HG02981 (cell line): Measurements from ENCODE around the gene PIN1.

Source experiments
- ATAC-seq: cut with Tn5 transposase; IDR thresholded peaks from one replicate; pipeline ENCODE4 v1.9.1; 2021; ENCODE audit warnings: mild to moderate bottlenecking, moderate library complexity; ENCODE audit not compliant: unreplicated experiment

The PIN1 gene

DNA sequence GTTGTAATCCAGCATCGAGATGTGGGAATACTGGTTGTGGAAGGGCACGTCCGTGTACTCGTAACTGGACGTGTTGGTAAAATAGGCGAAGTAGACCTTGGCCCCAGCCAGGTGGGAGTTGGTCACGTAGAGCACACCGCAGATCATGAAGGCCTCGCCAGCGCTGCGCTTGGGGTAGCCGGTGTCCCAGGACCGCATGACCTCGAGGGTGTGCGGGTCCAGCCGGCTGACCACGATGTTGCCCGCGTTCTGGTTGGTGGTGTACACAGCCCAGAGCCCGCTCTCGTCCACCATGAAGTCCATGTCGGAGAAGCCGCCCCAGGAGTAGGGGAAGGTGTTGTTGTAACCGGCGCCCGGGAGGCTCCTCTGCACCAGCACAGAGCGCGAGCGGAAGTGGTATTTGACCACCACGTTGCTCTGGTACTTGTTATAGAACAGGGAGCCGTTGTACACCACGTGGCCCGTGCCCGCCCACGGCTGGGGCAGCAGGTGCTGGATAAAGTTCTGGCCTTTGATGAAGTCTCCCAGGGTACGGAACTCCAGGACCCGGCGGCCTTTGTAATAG lies 19.2 kb downstream of the PIN1 start:
- no peak for ATAC-seq

DNA sequence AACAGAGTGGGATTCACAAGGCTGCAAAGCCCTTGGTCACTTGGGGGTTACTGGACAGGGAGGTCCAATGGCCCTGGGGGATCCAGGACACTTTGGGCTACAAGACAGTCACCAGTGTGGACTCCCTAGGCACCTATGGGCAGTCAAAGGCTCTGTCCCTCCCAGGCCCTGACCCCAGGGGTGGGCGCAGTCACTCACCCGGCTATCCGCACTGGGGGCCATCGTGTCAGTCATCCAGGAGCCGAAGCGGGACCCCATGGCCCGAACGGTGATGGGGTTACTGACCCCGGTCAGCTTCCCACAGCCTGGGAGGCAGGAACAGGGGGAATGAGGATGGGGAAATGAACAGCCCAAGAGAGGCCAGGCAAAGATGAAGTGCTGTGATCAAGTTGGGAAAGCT lies 21.5 kb downstream of the PIN1 start:
- ATAC-seq = no peak

DNA sequence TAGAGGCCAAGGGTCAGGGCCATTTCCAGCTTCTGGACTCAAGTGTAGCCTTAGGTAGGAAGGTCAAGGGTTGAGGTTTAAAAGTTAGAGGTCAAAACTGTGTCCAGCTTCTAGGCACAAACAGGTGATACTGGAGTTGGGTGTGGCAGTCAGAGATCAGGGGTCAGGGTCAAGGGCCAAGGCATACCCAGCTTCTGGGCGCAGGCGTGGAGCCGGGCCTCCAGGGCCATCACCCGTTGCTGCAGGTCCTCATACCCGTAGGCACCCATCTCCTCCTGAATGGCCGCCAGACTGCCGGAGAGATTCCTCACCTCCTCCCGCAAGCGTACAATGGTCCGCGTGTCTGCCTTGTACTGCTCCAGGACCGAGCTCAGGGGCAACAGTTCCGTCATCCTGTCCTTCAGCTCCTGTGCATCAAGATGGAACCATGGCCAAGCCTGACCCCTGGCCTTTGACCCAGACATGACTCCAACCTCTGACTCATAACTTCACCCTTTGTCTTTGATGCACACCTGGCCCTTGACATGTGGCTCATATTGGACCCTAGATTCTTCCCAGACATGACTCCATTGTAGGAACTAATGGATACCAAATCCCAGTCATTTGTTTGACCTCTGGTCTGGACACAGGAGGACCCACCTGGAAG lies 22.1 kb downstream of the PIN1 start:
- ATAC-seq = no peak

DNA sequence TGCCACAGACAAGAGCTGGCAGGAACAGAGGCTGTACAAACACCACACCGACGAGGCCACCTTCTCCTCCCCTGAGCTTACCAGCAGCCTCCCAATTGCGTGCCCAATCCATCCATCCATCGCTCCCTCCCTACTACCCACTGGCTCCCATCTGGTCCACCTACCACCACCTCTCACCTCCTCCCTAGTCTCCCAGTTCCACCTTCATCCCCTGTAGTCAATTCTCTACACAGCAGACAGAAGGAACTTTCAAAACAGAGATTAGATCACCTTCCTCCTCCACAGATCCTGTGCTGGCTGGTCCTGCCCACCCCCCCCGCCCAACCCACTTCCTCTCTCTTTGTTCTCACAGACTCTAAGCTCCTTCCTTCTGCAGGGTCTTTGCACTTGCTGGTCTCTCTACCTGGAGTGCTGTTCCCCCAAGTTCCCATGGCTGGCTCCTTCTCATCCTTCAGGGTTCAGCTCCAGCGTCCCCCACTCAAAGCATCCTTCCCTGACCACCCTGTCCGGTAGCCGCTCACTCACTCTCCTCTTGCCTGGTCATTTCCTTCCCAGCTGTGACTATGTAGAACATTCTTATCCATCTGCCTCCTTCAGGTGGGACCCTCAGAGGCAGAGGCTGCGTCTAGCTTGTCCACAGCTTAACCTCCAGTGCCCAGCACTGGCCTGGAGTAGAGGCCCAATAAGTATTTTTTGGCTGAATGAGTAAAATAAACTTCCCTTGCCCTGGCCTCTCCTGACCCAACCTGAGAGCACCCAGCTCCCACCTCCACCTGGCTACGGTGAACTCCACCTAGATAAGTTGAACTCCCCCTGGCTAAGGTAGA lies 23.0 kb downstream of the PIN1 start:
- ATAC-seq = no peak

DNA sequence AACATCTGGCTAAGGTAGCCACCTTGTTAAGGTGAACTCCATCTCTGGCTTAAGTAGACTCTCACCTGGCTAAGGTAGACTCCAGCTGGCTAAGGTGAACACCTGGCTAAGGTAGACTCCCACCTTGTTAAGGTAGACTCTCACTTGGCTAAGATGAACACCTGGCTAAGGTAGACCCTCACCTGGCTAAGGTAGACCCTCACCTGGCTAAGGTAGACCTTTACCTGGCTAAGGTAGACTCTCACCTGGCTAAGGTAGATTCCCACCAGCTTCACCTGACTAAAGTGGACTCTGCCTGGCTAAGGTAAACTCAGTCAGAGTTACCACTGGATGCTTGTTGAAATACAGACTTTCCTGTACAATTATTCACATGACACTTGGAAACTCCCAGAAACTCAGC lies 23.6 kb downstream of the PIN1 start:
- ATAC-seq = no peak

DNA sequence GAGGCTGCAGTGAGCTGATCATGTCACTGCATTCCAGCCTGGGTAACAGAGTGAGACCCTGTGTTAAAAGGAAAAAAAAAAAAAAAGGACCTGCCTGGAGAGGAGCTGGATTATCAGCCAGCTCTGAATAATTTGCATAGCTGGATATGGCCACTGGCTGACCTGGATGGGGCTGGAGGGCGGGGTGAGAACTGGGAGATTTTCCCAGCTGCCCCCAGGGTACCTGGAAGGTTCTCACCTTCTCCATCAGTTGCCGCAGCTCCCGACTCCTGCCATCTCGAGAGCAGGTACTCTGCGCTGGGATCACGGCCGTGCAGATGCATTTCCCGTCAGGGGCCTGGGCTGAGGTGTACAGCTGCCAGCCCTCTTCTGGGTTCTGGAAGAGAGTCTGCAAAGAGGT lies 25.3 kb downstream of the PIN1 start:
- ATAC-seq = no peak

DNA sequence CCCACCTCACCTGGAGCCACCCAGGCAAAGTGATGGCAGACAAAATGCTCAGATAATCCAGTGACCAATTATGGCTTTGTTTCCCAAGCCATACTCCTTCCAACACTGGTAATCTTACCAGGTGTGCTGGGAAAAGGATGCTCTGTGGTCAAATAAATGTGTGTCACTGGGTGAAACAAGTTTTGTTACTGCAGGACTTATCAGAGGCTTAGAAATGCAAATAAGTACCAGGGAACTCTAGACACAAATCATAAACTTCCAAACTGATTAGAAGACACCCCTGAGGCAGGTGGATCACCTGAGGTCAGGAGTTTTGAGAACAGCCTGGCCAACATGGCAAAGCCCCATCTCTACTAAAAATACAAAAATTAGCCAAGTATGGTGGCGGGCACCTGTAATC lies 26.4 kb downstream of the PIN1 start:
- ATAC-seq = no peak

DNA sequence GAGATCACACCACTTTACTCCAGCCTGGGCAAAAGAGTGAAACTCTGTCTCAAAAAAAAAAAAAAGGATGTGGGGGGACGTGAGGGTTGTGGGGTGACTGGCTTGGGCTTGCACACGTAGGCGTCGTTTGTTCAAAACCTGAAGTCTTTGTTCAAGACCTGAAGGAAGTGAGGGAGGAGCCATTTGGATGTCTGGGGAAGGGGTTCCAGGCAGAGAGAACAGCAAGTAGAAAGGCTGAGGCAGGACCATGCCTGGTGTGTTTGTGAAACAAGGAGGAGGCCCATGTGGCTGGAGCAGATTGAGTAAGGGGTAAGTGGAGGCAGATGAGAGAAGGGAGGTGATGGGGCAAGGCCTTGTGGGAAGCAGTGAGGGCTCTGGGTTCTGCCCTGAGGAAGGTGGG lies 27.8 kb downstream of the PIN1 start:
- ATAC-seq = no peak

DNA sequence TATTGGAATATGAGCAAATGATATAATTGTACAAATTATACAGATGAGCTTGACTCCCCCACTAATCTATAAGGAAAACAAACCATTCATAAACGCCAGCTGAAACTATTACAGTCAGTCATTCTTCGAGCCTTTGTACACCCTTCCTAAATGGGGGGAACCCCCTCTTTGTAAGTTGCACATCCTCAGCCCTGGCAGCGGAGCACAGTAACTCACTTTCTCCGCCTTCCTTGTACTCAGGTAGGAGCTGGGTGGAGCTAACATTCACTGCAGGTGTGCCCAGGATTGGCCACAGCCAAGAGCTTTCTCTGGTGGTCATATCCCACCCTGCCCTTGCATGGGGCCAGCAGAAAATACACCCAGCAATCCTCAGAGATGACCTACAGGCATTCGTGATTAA lies 28.6 kb downstream of the PIN1 start:
- no peak for ATAC-seq

DNA sequence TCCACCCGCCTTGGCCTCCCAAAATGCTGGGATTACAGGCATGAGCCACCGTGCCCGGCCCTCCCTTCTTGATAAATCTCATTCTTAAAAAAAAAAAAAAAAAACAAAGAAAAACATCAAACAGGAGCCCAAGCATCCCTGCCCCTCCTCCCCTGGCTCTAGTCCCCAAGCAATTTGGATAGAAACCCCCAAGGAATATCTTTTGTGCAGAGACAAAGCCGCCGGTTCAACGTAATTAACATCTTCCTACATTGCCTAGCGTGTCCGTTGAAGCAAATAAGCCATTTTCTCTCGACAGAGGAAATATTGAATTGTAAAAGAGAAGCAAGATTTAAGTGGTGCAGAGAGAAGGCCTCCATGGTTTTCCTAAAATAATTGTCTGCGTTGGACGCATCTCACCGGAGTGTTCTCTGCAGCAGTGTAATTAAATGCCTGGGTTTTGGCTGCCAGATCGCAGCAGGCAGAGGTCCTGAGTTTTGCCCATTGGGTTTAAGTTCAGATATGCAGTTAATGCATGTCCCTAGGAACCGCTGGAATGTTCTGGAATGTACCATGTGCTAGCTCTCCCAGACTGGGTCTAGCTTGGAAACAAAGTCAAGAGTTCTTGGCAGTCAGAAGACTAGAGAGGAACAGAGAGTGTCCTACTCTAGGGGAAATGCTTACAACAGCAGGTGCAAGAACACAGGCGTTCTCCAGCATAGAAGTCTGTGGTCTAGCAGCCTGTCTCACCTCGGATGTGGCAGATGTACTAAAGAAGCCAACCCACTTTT lies 30.8 kb downstream of the PIN1 start:
- no peak for ATAC-seq

DNA sequence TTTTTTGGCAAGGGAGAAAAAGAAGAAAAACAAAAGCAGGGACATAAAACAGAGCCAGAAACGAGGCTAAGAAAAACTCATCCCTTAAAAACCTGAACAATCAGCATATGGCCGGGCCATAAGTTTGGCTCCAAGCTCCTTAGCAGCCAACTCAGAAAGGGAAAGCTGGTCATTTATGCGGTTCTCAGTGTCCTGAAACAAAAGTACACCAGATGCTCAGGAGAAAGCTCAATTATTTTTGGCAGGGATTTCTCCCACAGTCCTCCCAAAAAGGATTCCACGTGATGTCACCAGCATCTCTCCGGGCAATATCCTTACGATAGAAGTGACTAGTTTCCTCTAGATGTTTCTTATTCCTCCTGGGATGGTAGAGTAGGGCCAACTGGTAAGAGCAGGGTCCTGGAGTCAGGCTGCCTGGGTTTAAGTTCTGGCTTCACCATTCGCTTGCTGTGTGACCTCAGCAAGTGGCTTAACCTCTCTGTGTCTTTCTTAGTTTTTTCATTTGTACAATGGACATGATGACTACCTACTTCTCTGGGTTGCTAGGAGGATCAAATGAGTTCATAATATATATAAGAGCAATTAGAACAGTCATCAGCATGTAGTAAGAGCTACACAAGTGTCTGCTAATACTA lies 34.0 kb downstream of the PIN1 start:
- no peak for ATAC-seq

DNA sequence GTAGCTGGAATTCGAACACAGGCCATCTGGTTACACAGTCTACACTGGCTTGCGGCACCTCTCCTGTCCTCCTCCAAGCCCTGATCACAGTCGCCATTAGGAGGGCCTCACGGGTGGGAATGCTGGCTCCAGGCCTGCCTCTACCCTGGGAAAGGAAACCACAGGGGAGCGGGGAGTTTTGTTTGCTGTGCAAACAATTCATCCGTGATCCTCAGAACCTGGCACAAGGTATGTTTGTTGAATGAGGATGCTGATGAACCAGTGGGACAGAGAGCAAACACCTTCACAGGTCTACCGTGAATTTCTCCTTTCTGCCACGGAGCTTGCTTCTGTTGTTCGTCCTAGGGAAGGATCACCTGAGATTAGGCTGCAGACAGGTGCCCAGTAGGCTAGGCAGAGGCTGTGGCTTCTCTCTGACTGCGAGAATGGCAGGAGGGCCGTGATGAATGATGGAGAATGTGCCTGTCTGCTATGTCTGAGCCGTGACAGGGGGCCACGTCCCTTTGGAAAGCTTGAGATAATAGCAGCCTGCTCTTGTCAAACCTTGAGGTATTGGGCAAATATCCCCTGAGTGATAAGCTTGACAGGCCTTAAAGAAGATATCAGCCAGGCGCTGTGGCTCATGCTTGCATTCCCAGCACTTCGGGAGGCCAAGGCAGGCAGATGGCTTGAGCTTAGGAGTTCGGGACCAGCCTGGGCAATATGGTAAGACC lies 36.7 kb downstream of the PIN1 start:
- no peak for ATAC-seq

DNA sequence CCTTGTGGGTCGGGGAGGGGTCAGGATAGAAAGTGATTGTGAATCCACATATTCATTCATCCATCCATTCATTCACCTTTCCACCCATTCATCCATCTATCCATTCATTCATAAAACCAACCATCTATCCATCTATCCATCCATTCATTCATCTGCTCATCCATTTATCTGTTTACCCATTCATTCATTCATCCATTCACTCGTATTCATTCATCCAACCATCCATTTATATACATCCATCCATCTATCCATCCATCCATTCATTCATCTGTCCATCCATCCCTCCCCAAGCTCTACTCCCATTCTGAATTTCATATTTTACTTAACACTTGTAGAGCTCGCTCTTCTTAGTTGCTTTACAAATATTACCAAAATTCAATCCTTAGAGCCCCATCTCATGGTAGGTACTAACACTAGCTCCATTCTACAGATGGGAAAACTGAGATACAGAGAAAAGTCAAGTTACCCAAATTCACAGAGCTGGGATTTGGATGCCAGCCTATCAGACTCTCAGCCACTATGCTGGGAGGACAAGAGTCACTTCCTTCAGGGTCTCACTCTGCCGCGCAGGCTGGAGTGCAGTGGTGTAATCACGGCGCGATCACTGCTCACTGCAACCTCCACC lies 37.6 kb downstream of the PIN1 start:
- ATAC-seq = no peak

DNA sequence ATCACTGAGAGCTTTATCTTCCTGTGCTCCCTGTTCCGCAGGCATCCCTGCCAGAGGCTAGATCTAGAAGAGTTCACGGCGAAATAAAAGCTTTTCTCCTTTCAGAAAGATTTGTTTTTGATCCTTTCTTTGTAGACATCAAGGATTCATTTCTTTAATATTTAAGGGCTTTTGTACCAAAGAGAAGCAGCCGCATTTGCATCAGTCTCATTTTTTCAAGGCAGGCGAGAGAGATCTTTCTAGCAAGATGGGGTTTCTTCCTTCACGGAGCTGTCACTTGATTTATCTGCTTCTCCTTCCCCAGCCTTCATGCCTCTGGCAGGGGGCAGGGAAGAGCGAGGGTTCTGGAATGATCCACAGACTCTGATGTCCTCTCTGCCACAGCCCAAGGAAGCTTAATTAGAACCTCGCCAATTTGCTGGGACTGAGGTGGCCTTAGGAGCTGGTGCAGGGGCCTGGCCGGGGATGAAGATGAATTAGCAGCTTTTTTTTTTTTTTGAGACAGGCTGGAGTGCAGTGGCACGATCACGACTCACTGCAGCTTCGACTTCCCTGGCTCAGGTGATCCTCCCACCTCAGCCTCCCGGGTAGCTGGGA lies 40.0 kb downstream of the PIN1 start:
- ATAC-seq = no peak

DNA sequence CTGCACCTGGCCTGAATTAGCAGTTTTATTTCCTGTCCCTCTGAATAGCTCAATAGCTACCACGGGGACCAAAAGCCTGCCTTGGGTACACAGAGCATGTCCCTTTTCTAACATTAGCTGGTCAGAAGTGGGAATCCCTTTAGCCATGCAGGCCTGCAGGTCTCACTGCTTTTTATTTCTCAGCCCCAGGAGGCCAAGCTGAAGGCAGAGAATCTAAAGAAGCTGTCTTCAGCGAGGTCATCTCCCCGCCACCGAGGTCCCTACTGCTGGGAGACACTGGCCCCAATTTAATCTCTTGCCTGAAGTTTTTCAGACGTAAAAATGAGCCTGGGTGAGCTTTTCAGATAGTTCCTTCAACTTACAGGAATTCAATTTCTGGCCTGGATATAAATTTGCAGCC lies 40.7 kb downstream of the PIN1 start:
- no peak for ATAC-seq

DNA sequence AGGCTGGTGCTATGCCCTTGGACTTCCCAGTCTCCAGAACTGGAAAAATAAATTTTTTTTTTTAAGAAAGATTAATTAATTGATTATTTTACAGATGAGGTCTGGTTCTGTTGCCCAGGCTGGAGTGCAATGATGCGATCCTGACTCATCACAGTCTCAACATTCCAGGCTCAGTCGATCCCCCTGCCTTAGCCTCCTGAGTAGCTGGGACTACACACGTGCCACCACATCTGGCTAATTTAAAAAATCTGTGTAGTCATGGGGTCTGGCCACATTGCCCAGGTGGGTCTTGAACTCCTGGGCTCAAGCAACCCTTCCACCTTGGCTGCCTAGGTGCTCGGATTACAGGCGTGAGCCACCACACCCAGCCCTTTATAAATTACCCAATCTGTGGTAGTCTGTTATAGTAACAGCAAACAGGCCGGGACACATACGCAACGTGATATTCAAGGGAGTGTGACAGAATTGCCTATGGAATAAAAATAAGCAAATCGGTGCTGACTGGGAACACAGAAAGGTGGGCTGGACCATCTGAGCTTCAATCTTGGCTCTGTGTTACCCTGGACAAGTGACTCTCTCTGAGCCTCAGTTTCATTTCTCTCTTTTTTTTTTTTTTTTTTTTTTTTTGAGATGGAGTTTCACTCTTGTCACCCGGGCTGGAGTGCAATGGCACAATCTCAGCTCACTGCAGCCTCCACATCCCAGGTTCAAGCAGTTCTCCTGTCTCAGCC lies 42.8 kb downstream of the PIN1 start:
- no peak for ATAC-seq

DNA sequence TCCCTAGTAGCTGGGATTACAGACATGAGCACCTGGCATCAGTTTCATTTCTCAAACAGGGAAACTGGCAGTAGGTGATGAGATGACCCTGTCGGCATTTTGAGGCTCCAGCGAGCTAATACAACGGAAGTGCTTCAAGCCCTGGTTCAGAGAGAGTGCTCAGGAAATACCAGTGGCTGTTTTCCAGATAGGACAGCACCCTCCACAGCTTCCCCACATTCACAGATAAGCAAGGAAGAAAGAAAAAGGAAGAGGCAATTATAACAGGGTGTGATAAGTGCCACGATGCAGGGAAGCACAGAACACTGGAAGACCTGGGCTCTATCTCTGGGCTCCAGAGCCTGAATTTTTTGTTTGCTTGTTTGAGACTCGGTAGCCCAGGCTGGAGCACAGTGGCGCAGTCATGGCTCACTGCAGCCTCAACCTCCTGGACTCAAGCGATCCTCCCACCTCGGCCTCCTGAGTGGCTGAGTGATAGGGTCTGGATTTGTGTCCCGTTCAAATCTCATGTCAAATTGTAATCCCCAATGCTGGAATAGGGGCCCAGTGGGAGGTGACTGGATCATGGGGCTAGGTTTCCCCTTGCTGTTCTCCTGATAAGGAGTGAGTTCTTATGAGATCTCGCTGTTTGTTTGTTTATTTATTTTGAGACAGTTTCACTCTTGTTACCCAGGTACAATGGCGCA lies 43.5 kb downstream of the PIN1 start:
- ATAC-seq = no peak

DNA sequence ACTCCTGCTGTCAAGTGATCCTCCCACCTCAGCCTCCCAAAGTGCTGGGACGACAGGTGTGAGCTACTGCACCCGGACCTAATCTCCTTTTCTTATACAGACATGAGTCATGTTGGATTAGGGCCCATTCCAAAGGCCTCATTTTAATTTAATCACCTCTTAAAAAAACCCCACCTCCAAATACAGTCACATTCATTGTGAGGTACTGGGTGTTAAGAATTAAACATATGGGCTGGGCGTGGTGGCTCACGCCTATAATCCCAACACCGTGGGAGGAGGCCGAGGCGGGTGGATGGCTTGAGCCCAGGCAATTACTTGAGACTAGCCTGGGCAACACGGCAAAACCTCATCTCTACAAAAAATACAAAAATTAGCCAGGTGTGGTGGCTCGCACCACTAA lies 46.6 kb downstream of the PIN1 start:
- no peak for ATAC-seq
